Measurements from ENCODE around the gene PRDX6.
"Not testable (repeated sequence)": the region's sequence is repeated elsewhere in the genome, so short reads cannot be mapped to it uniquely, and the experiment has no call there.

The PRDX6 gene

GRCh38 chr1:173477286-173478093, at the start of gene PRDX6:
TSS of gene PRDX6 (plus strand) at chr1:173477335. CDS start at chr1:173477398, 63 bp downstream.
- no peak for DNase-seq (ENCODE audit: low spot score)

- peak; percentile 75 for DNase-seq (ENCODE audit: low spot score)
Measured at GRCh38 chr1:173429471-173430402, 47.4 kb upstream of the PRDX6 start.

GRCh38 chr1:173430677-173431303, 46.3 kb upstream of the PRDX6 start:
- no peak for DNase-seq (ENCODE audit: low spot score)

- DNase-seq (ENCODE audit: low spot score), result peak; percentile 90
Measured at GRCh38 chr1:173431304-173432045, 45.7 kb upstream of the PRDX6 start.

- DNase-seq (ENCODE audit: low spot score), result no peak
Measured at GRCh38 chr1:173432331-173432730, 44.8 kb upstream of the PRDX6 start.

GRCh38 chr1:173433751-173434326, 43.3 kb upstream of the PRDX6 start:
- DNase-seq (ENCODE audit: low spot score), result no peak

- no peak for DNase-seq (ENCODE audit: low spot score)
Measured at GRCh38 chr1:173436841-173437428, 40.2 kb upstream of the PRDX6 start.

- DNase-seq (ENCODE audit: low spot score), result no peak
Measured at GRCh38 chr1:173438675-173439074, 38.5 kb upstream of the PRDX6 start.

GRCh38 chr1:173440430-173440829, 36.7 kb upstream of the PRDX6 start:
- no peak for DNase-seq (ENCODE audit: low spot score)

- no peak for DNase-seq (ENCODE audit: low spot score)
Measured at GRCh38 chr1:173444757-173445156, 32.4 kb upstream of the PRDX6 start.

GRCh38 chr1:173445164-173445563, 32.0 kb upstream of the PRDX6 start:
- no peak for DNase-seq (ENCODE audit: low spot score)

- DNase-seq (ENCODE audit: low spot score), result no peak
Measured at GRCh38 chr1:173445656-173446055, 31.5 kb upstream of the PRDX6 start.

- no peak for DNase-seq (ENCODE audit: low spot score)
Measured at GRCh38 chr1:173447224-173447623, 29.9 kb upstream of the PRDX6 start.

GRCh38 chr1:173448945-173449344, 28.2 kb upstream of the PRDX6 start:
- no peak for DNase-seq (ENCODE audit: low spot score)

- DNase-seq (ENCODE audit: low spot score), result no peak
Measured at GRCh38 chr1:173451981-173452380, 25.2 kb upstream of the PRDX6 start.

- DNase-seq (ENCODE audit: low spot score), result no peak
Measured at GRCh38 chr1:173453982-173454381, 23.2 kb upstream of the PRDX6 start.

- DNase-seq (ENCODE audit: low spot score), result no peak
Measured at GRCh38 chr1:173454966-173455524, 22.1 kb upstream of the PRDX6 start.

GRCh38 chr1:173459885-173460284, 17.2 kb upstream of the PRDX6 start:
- DNase-seq (ENCODE audit: low spot score), result no peak

- DNase-seq (ENCODE audit: low spot score), result not testable (repeated sequence)
Measured at GRCh38 chr1:173462666-173463065, 14.5 kb upstream of the PRDX6 start.

GRCh38 chr1:173464185-173464584, 12.9 kb upstream of the PRDX6 start:
- not testable (repeated sequence) for DNase-seq (ENCODE audit: low spot score)

GRCh38 chr1:173467426-173467825, 9.7 kb upstream of the PRDX6 start:
- no peak for DNase-seq (ENCODE audit: low spot score)
